Measurements from ENCODE around the gene RAP1GAP2.

RAP1GAP2 gene

DNA sequence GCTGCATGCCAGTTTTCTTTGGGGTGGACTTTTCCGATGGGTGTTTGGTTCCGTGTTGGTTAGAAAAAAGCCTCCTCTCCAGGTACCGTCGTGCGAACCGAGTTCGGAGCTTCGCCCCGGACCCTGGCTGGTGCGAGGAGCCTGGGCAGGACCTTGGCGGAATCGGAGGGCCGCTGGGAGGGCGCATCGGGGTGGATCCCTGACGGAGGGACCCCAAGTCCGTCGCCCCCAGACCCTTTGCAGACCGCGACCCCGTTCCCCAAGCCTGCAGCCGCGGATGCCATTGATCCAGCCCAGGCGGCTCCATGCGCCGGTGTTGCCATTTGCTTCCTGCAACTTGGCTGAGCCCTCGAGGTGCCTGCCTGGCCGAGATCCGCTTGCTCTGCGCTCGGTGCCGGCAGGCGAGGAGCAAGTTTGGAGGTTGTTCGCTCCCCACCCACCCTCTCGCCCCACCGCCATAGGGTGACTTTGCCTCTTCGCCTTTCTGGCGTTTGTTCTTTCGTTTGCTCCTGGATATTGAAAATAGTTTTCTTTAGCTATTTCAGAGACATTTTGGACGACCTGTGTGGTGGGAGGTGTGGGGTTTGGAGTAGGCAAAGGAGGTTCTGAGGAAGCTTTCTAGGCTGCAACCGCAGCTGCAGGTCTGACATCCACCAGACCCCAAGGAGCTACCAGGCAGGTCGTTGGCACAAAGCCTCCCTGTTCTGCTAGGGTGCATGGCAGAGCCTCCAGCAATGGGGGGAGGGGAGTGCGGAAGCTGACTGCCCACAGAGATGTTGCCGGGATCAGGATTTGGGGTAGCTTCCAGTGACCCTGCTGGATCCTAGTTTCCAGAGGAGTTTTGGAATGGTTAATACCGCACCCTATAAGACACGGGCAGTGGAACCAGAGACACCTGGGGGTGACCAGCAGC lies 58.2 kb downstream of the RAP1GAP2 start:
- no peak for DNase-seq

DNA sequence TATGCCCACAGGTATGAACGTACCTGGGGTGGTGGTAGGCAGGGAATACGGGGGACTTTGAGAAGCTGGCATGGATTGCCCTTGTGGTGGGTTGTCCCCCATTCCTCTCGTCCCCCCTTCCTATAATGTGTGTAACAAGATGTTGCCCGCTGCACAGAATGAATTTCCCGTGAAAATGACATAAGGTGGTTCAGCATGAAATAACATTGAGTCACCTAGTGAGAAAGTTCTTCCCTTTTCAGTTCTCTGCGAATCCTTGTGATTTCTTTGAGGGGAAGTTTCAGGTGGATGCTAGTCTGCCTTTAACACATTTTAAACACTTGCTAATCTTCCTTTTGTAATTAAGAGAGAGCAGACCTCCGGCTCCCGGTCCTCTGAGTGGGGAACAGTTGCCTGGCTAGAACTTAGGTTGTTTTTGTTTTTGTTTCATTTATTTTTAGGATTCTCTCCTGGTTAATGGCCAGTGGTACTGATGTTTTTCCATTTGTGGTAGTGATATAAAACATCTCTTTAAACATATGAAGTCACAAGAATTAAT lies 58.9 kb downstream of the RAP1GAP2 start:
- DNase-seq: no peak

DNA sequence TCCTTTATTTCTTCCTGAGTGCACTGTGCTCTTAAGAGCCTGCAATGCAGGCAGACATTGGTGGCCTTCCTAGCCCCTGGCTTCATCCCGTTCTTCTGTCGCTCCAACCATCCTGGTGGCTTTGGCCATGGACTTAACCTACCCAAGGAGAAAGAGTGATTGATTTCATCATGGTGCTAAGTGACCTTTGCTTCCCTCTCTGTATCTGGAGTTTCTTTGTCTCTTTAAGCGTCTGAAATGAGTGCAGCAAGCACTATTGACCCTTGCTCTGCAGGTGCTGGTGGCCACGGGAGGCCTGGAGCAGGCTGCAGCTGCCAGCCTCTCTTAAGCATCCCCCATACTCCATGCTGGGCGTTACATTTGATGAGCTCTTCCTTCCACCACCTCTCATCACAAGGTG lies 60.5 kb downstream of the RAP1GAP2 start:
- no peak for DNase-seq

DNA sequence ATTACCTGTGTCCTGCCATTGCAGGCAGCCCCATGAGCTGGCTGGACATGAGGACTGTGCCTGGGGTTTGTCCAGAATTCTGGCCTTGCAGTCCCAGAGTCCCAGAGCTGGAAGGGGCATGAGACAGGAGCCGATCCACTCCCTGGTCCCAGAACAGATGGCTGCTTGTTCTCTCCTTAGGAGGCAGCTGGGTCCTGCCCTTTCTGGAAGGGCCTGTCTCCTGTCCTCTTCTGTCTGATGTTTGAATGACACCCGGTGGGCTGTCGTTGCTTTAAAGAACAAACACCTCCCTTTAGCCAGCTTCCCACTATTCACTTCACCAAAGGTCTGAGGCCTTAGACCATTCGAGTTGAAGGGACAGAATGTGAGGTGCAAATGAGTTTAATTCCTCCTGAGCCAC lies 63.8 kb downstream of the RAP1GAP2 start:
- no peak for DNase-seq

DNA sequence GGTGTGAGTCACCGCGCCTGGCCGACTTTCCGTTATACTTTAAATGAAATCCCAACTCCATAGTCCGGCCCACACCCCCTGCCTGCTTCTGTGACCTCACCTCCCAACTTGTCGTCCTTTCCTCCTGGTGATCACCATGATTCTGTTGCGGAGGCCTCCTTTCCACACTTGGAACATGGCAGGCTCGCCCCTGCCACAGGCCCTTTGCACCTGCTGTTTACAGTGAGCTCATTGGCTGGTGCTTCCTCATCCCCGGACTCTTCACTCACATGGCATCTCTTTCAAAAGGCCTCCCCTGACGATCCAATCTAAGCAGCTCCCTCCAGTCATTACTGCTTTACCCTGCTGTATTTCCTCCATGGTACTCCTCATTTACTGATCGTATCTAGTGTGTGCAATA lies 64.6 kb downstream of the RAP1GAP2 start:
- DNase-seq: no peak

DNA sequence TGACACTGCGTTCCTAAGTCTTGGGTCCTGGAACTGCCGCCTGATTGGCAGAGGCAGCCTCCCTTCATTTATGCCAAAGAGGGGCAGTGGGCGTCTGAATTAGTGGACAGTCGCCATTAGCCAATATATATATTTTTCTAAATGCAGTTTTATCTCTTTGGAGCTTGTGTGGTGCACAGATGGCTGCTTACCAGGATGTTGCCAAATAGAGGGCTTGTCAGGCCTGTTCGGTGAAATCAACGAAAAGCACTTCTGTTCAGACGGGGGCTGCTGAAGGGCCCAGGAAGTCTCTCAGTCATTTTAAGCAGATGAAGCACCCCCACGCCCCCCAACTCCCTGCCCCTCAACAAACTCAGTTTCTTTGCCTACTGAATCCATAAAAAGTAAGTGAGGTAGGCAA lies 66.0 kb downstream of the RAP1GAP2 start:
- no peak for DNase-seq

DNA sequence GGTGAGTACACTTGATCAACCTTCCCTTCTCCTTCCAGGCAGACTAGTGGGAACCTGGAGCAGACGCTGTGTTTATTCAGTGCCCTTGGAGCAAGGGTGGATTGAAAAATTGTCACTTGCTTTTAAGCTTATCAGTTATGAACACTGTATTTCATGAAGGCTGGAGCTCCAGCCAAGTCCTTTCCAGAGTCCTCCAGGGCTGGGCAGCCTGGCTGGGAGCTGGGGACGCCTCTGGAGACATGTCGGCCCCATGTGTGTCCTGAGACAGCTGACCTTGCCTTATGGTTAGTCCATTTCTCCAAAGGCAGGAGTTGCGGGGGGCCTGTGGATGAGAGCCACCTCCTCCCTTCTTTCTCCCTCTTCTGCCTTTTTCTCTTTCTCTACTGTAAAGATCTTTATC lies 67.0 kb downstream of the RAP1GAP2 start:
- no peak for DNase-seq

DNA sequence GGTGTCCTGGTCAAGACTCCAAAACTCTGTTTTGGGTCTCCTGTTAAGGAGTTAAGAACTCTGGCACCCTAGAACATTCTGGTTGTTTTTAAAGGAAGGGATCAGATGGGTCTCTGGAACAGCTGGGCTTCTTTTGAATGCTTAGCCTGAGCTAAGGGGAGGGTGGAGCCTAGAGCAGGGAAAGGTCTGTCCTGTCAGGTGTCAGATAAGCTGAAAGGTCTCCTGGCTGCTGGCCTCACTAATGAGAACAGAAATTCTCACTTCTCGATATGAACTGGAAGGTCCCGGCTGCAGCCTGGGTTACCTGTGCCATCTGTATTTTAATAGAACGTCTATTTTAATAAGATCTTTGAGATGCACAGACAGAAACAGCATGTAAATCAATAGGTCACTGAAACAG lies 69.0 kb downstream of the RAP1GAP2 start:
- no peak for DNase-seq

DNA sequence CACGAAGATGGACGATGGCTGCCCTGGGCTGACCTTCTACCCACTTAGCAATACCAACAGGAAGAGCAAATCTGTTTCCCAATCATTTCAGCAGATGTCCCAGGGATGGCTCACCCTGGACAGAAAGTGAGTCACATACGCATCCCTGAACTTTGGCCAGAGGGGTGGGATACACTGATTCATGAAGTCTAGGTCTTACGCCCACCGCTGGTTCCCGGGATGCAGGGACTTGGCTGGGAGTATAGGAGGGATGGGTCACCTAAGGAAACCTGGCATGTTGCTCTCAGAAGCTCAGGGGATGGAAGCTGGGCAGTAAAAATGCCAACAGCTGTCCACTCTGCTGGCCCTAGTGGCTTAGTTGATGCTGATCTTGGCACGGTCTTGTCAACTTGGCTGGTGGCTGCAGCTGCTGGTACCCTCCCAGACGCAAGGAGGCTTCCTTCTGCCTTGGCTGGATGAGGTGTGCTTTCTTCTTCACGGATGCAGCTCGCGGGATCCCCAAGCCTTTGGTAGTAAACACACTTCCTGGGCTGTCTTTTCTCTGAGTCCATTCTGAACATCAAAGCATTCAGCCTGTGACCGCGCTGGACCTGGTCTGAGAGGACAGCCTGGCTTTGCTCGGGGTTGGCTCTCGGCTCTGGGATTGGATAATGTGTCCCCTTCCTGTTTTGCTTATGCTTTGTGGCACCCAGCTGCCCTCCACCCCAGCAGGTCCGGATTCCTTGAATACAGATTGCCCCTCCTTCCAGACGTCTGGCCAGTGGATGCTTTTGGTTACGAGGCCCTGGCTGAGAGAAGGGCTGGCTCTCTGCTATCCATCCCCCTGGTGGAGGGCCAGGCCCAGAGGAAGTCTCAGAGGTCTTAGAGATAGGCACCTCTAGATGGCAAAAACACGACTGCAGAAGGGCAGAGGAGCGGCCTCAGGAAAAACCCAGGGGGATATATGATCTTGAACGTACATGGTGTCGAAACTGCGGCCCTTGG lies 71.5 kb downstream of the RAP1GAP2 start:
- no peak for DNase-seq

DNA sequence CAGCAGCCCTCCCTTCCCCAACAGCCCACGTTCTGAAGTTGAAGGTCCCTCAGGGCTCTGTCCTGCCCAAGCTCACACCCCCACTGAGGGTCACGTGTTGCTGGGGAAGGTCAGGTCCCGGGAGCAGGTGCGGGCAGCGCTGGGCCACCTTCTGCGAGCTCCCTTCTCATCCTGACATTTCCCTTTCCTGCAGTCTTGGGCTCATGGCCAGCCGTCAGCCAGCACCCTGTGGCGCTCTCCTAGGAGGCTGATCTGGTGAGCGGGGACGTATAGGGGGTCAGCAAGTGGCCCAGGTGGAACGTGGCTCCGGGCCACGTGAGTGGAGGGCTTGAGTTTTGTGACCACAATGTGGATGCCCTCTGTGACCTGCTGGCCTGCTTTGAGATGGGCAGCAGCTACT lies 73.4 kb downstream of the RAP1GAP2 start:
- no peak for DNase-seq

DNA sequence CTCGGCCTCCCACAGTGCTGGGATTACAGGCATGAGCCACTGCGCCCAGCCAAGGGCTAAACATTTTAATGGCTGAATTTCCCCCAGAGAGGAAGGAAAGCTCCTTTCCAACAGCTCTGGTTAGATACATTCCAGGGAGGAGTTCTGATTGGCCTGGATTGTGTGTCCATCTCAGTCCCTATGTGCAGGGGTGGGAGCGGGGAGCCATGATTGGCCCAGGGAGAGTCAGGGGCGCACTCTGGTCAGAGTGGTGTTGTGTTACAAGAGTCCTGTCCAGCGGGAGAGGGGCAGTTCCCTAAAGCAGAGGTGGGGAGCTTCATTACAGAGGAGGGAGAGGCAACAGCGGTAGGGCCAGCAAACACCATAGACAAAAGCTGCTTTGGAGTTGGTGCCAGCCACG lies 75.0 kb downstream of the RAP1GAP2 start:
- DNase-seq: no peak

DNA sequence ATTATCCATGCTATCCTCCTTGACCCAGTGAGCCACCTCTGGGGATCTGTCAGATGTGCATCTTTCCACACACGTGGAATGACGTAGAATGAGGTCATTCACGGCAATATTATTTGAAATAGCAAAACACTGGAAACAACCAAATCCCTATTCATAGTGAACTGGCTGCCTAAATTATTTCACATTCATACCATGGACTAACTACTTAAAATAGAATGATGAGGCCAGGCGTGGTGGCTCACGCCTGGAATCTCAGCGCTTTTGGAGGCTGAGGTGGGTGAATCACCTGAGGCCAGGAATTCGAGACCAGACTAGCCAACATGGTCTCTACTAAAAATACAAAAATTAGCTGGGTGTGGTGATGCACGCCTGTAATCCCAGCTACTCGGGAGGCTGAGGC lies 75.5 kb downstream of the RAP1GAP2 start:
- no peak for DNase-seq

DNA sequence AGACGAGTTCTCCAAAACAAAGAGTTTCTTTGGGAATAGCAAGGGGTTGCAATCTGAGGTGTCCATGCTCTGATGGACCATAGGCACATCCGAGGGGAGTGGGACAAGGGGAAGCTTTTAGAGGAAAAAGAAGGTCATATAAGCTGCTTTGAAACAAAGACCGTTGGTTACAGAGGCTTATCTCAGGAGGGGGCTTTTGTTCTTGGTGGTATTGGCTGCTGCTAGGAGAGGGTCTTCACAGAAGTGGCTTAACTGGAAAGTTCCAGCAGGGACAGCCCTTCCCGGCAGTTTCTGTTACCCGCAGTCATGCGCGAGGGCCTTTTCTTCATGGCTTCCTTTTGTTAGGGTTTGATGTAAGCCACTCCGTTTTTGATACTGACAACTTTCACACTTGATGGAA lies 76.0 kb downstream of the RAP1GAP2 start:
- no peak for DNase-seq

DNA sequence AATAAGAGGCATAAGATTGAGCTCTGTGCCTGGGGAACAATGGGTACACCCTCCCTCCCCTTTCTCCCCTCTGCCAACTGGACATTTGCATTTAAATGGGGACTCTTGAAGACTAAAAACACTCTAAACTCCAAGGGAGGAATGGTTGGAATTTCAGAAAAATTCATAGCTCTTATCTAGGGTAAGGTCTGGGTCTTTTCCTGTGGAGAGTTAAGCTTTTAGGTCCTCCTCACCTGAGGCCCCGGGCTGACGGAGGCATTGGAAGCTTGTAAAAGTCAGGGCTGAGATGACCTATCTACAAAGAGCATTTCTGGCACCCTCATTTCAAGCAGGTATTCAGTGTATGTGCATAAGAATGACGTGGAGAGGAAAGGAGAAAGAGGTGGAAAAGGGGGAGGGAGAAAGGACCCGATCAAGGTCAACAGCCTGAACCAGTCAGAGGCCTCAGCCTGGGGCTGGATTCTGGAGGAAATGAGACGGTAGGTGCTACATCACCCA lies 78.0 kb downstream of the RAP1GAP2 start:
- DNase-seq: no peak

DNA sequence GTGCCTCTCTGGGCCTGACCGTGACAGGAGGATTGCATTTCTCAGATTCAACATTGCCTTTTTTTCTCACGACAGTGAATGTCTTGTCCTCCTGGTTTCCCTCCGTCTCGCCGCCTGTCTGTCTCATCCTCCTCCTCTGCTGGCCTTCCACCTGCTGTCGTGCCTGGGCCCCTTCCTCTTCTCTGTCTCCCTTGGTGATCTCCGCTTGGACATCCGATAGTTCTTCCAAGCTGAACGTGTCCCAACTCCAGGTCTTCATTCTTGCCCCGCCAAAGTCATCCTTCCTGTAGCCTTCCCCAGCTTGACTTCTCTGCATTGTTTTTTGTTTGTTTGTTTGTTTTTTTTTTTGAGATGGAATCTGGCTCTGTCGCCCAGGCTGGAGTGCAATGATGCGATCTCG lies 79.4 kb downstream of the RAP1GAP2 start:
- no peak for DNase-seq

DNA sequence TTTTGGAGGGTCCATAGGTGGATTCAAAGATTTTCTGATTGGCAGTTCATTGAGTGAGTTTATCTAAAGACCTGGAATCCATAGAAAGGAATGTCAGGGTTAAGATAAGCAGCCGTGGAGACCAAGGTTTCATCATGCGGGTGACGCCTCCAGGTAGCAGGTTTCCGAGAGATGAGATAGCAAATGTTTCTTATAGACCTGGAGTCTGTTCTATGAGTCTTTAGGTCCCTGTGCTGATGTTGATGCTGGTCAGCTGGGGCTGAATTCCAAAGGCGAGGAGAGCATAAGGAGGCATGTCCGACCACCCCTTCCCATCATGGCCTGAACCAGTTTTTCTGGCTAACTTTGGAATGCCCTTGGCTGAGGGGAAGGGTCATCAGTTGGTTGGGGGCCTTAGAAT lies 80.2 kb downstream of the RAP1GAP2 start:
- no peak for DNase-seq

DNA sequence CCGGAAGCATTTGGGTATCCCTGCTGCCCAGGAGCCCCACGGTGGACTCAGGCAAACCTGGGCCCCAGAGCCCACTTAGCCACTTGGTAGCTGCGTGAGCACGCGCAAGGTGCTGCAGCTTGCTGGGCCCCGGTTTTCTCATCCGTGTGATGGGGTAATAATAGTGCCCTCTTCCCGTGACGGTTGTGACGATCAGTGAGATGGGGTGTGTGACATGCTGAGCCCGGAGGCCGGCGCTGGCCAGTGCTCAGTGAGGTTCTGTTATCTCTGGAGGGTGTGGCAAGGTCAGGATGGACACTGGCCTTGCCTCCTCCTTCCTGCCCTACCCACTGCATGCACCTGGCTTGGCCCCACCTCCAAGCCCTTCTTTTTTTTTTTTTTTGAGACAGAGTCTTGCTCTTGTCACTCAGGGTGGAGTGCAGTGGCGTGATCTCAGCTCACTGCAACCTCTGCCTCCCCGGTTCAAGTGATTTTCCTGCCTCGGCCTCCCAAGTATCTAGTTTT lies 82.6 kb downstream of the RAP1GAP2 start:
- no peak for DNase-seq

DNA sequence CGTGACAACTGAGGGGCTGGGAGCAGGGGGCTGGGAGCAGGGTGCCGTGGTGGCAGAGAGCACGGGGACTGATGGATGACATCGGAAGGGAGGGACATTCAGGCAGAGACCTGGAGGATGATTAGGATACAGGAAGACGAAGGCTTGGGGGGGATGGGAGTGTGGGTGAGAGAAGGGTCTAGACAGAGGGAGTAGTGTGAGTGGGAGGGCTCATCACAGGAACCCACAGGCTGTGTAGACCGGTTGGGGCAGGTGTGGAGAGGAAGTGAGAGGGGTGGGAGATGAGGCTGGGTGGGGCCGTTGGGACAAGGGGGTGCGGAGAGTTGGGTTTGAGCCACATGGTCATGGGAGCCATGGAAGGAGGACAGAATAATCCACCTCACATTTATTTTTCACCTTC lies 83.8 kb downstream of the RAP1GAP2 start:
- no peak for DNase-seq

DNA sequence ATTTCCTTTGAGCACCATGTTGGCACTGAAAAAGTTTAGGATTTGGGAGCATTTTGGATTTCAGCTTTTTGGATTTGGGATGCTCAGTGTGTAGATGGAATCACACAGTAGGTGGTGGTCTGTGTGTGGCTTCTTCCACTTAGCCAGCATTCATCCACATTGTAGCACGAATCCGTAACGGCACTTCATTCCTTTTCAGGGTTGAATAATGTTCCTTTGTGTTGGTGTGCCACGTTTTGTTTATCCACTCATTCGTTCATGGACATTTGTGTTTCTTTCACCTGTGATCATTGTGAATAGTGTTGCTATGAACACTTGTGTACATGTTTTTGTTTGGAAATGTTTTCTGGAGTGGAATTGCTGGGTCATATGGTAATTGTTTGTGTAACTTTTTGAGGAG lies 85.1 kb downstream of the RAP1GAP2 start:
- DNase-seq: no peak

DNA sequence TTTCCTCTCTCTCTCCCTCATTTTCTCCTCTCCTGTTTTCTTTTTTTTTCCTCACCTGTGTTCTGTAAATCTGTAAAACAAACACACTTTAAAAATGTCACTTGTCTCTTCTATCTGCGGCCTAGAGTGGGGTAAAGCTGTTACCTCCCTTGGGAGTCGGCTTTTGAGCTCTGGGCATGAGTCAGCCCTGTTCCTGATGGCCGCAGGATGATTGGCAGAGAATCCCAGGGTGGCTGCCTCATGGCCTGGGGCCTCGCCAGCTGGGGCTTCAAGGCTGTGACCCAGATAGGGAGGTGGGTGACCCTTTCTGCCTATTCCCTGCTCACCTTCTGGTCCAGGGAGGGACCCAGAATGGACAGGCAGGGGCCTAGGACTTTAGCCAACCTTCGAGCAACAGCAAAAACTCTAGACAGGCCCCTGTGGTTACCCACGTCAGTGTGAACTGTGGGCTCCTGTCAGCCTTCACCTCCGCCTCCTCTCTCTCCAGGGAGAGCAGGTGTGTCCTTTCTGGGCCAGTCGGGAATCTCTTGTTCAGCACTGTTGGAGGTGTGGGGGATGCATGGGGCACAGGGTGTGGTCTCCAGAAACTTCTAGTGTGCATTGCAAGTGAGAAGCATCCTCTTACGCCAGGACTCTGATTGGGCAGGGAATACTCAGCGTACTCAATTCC lies 87.4 kb downstream of the RAP1GAP2 start:
- DNase-seq: no peak

DNA sequence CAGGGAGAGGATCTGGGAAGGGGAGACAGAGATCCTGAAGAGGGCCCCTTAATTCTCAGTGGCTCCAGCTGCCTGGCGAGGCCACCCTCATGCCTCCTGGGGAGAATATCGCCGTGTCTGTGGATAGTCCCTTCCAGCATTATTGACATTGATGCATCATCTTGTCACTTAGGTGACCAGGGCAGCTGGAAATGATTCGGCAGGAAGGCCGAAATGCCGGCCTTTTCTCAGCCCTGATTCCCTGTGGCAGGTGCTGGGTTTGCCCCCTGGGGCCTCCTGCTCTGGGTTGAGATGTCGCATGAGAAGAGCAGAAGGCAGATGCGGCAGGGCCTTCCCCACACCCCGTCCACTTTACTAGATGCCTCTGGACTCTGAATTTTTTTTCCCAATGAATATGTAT lies 89.5 kb downstream of the RAP1GAP2 start:
- DNase-seq: no peak

DNA sequence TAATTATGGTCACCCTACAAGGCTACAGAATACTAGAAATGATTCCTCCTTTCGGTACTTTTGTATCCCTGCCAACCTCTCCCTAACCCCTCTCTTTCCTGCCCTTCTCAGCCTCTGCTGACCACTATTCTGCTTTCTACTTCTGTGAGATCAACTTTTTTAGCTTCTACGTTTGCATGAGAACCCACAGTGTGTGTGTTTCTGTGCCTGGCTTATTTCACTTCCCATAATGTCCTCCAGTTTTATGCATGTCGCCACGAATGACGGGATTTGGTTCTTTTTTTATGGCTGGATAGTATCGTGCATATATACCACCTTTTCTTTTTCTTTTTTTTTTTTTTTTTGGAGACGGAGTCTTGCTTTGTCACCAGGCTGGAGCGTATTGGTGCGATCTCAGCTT lies 92.1 kb downstream of the RAP1GAP2 start:
- DNase-seq: no peak

DNA sequence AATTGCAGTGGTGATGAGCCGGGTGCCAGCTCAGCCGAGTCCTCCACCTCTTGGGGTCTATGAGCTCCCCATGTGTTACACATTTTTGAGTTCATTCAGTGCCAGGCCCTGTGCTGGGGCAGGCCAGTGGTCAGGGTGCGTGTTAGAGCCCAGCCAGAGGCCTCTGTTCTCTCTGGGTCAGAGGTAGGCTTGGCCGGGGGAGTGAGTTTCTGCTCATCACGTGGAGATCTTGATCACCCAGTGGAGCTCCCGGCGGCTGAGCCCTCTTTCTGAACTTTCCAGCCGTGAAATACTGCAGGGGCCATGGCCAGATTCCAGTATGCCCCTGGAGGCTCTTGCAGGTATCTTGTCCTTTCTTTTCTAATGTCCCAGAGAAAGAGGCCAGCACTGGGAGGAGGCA lies 93.0 kb downstream of the RAP1GAP2 start:
- no peak for DNase-seq
